GM12878 (cell line): Measurements from ENCODE around the gene ARL15. TPM values are rescaled to one million over a fixed set of nuclear protein-coding genes. Genes with fewer than 3 reads are reported as not detected.

ENCODE experiments used
- CBX3 ChIP-seq: fragments of 200-600 bp; sonication (generic); IDR thresholded peaks from 2 replicates; pipeline ENCODE4 v1.6.1; 2016; ENCODE audit warnings: low read depth, borderline replicate concordance
- IRF5 ChIP-seq: fragments of 450-650 bp; IDR thresholded peaks from 2 replicates; pipeline ENCODE4 v1.6.1; 2017; ENCODE audit warnings: borderline replicate concordance
- MAX ChIP-seq: IDR thresholded peaks from 2 replicates; pipeline ENCODE4 v1.6.1; 2012; ENCODE audit warnings: low read depth, low read length, improper control_type of control experiment
- NFIC ChIP-seq: IDR thresholded peaks from 2 replicates; pipeline ENCODE4 v1.6.1; 2012; ENCODE audit warnings: low read depth, mild to moderate bottlenecking, inconsistent platforms, low read length, moderate library complexity
- NFYA ChIP-seq: IDR thresholded peaks from 2 replicates; pipeline ENCODE4 v1.6.1; 2011; ENCODE audit warnings: low read depth, mild to moderate bottlenecking, low read length, improper control_type of control experiment, borderline replicate concordance
- PAX8 ChIP-seq: fragments of 450-650 bp; IDR thresholded peaks from 2 replicates; pipeline ENCODE4 v1.6.1; 2017; ENCODE audit warnings: mild to moderate bottlenecking, moderate library complexity
- RELA ChIP-seq: fragments of 450-650 bp; IDR thresholded peaks from 2 replicates; pipeline ENCODE4 v1.8.0; 2014; ENCODE audit warnings: borderline replicate concordance; ENCODE audit not compliant: partially characterized antibody
- SIN3A ChIP-seq: IDR thresholded peaks from 2 replicates; pipeline ENCODE4 v1.6.1; 2012; ENCODE audit warnings: low read depth, low read length, improper control_type of control experiment
- SMAD5 ChIP-seq: IDR thresholded peaks from 2 replicates; pipeline ENCODE4 v1.6.1; 2016; ENCODE audit warnings: antibody characterized with exemption, low read depth
- SPI1 ChIP-seq: IDR thresholded peaks from 2 replicates; pipeline ENCODE4 v1.6.1; 2011; ENCODE audit warnings: low read depth, mild to moderate bottlenecking, low read length, moderate library complexity, borderline replicate concordance; ENCODE audit not compliant: insufficient read depth
- SREBF1 ChIP-seq: IDR thresholded peaks from 2 replicates; pipeline ENCODE4 v1.6.1; 2012; ENCODE audit warnings: mild to moderate bottlenecking, low read length
- SUZ12 ChIP-seq: fragments of 200-600 bp; sonication (generic); IDR thresholded peaks from one replicate; pipeline ENCODE4 v1.6.1; 2018; ENCODE audit warnings: antibody characterized with exemption, mild to moderate bottlenecking; ENCODE audit not compliant: unreplicated experiment
- USF2 ChIP-seq: IDR thresholded peaks from 2 replicates; pipeline ENCODE4 v1.6.1; 2011; ENCODE audit warnings: low read depth, low read length, improper control_type of control experiment, borderline replicate concordance
- polyA plus RNA-seq, 11 experiments: library from polyadenylated mRNA; depleted of rRNA in 4 of 11; unstranded in 6 of 11; stranded (reverse) in 5 of 11; fragments of >200 nt; fragmentation: Nextera tagmentation in 4 of 11; fragmentation: Illumina TruSeq in 1 of 11; extraction: Ambion mirVana in 4 of 11; extraction: Trizol in 1 of 11; gene quantifications; 1 replicate in 1 of 11; 2 replicates in 10 of 11; pipeline versions ENCODE4 v1.2.1 to v1.2.3, GENCODE V29; 2011 to 2016; ENCODE audit warnings: inconsistent platforms in 2 of 11, missing spikeins in 2 of 11, low read depth in 1 of 11
- total RNA-seq, 4 experiments: library from RNA; depleted of rRNA in 3 of 4; stranded (reverse); fragments of >200 nt in 3 of 4; fragmentation: Illumina TruSeq in 1 of 4; extraction: Trizol in 1 of 4; gene quantifications; 2 replicates each; pipeline versions ENCODE4 v1.2.1 to v1.2.3, GENCODE V29; 2013 to 2021

Gene ARL15
- total and polyA plus RNA-seq, 10 of the 15 experiments (the other 5 are each of a cell fraction or from before 2014, with no cell fraction given): 3.6 to 11.0 (median 7.7) TPM

GRCh38 chr5:54306893-54307292 is 3.5 kb downstream of the ARL15 start (continued):
- TF ChIP-seq CBX3 (no peak), NFYA (no peak), SIN3A (no peak), SMAD5 (no peak), RELA (no peak), SPI1 (no peak), SREBF1 (no peak), NFIC (no peak), SUZ12 (no peak), PAX8 (no peak), MAX (no peak), USF2 (no peak), IRF5 (no peak)
